CD1c-positive myeloid dendritic cell (primary cell): ENCODE results near the gene CDC5L.
A peak's percentile ranks its signal among the peaks of the same experiment; 100 is the strongest.
"Not testable (repeated sequence)": the region's sequence is repeated elsewhere in the genome, so short reads cannot be mapped to it uniquely, and the experiment has no call there.

Experiments
- DNase-seq: peaks from one replicate; pipeline ENCODE4 v3.0.0-alpha.2; 2016; ENCODE audit errors: extremely low spot score

CDC5L gene

GRCh38 chr6:44415449-44415848, 27.9 kb downstream of the CDC5L start:
- no peak for DNase-seq

- peak; percentile 8 for DNase-seq
These were observed 28.5 kb downstream of the CDC5L start for GRCh38 chr6:44415873-44416502.

GRCh38 chr6:44422531-44422930, 35.0 kb downstream of the CDC5L start:
- DNase-seq = no peak

GRCh38 chr6:44423306-44423705, 35.8 kb downstream of the CDC5L start:
- no peak for DNase-seq

GRCh38 chr6:44425951-44426350, 38.4 kb downstream of the CDC5L start:
- no peak for DNase-seq

- no peak for DNase-seq
These were observed 41.2 kb downstream of the CDC5L start for GRCh38 chr6:44428682-44429081.

GRCh38 chr6:44430326-44430725, 42.8 kb downstream of the CDC5L start:
- no peak for DNase-seq

- DNase-seq = peak; percentile 58
These were observed 43.7 kb downstream of the CDC5L start for GRCh38 chr6:44431118-44431725.

- DNase-seq = no peak
These were observed 44.7 kb downstream of the CDC5L start for GRCh38 chr6:44432227-44432626.

GRCh38 chr6:44432726-44433125, 45.2 kb downstream of the CDC5L start:
- no peak for DNase-seq

- DNase-seq = no peak
These were observed 48.0 kb downstream of the CDC5L start for GRCh38 chr6:44435500-44435899.

GRCh38 chr6:44438827-44439226, 51.3 kb downstream of the CDC5L start:
- no peak for DNase-seq

GRCh38 chr6:44439270-44440045, 52.0 kb downstream of the CDC5L start:
- DNase-seq = no peak

GRCh38 chr6:44441091-44441855, 53.8 kb downstream of the CDC5L start:
- no peak for DNase-seq

- no peak for DNase-seq
These were observed 54.7 kb downstream of the CDC5L start for GRCh38 chr6:44442236-44442635.

GRCh38 chr6:44442833-44443444, 55.4 kb downstream of the CDC5L start:
- DNase-seq = no peak

- no peak for DNase-seq
These were observed 57.3 kb downstream of the CDC5L start for GRCh38 chr6:44444853-44445252.

GRCh38 chr6:44446626-44447300, 59.3 kb downstream of the CDC5L start:
- no peak for DNase-seq

- not testable (repeated sequence) for DNase-seq
These were observed 61.7 kb downstream of the CDC5L start for GRCh38 chr6:44449181-44449580.

- DNase-seq = no peak
These were observed 64.5 kb downstream of the CDC5L start for GRCh38 chr6:44451803-44452695.
